ENCODE results near the gene DBNDD1.
"Not testable (repeated sequence)": the region's sequence is repeated elsewhere in the genome, so short reads cannot be mapped to it uniquely, and the experiment has no call there.

The DBNDD1 gene, protein sequence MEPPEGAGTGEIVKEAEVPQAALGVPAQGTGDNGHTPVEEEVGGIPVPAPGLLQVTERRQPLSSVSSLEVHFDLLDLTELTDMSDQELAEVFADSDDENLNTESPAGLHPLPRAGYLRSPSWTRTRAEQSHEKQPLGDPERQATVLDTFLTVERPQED

DNA sequence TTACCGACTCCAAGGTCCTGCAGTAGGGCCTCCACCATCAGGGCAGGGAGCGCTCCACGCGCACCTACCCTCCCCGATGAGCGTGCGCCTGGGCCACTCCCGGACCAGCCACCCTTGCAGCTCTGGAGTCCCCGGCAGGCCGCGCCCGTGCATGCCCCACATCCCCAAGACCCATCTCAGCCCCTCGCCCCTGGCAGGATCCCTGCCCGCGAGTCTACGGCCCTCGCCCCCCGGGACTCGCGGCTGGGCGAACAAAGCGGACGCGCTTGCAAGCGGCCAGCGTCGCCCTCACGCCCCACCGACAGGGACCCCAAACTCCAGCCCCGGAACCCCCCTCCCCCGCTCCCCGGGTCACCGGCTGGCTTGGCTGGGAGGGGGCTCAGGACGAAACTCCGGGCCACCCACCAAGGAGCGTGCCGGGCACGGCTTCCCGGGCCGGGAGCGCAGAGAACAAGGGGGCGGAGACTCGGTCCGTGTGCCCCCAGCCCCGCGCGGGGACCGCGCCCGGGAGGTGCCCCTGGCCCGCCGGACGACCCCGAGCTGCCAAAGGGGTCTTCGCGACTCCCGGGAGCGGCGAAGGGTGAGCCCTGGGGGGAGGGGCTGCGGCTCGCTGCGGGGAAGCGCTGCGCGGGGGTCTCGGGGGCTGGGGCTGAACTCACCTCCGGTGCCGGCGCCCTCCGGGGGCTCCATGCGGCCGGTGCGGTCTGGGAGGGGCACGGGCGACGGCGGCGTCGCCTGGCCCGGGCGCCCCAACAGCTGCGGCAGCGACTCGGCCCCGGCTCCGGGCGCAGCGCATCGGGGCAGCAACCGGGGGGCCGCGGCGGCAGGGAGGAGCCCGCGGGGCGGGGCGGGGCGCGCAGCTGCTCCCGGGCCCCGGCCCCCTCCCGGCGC, at the start of gene DBNDD1:
Gene DBNDD1, minus strand, starts transcription at position 805 of the 891 bp plus-strand sequence. Its CDS starts 115 bp downstream, at position 690.
- no peak for DNase-seq

DNA sequence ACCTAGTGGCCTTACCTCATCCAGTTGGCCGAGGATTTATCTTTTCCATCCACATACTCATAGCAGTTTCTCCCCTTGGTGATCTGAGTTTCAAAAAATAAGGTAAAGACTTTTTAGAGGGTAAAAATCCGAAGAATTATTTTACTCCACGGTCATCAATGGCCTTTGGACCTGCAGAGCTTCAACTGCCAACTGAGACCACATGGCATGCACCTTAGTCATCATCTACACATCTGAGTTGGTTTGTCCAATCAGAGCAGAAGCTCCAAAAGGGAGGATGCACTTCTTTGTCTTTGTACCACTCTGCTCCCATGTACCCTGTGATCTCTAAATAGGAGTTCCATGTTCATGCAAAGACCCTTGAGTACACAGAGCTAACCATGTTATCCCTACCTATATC, 42.2 kb upstream of the DBNDD1 start:
- DNase-seq: no peak

DNA sequence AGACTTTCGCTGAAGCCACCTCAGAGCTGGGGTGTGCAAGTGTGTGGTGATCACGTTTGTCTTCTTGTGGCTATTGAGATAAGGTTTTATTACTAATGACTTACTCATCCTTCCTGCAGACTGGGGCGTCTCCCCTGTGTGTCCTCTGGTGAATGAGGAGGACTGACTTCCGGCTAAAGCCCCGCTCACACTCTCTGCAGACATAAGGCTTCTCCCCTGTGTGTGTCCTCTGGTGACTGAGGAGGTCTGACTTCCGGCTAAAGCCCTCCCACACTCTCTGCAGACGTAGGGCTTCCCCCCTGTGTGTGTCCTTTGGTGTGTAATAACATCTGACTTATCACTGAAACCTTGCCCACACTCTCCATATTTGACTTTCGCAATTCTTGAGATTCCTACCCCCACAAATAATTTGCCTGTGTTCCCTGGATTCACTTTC, 38.5 kb upstream of the DBNDD1 start:
- no peak for DNase-seq

DNA sequence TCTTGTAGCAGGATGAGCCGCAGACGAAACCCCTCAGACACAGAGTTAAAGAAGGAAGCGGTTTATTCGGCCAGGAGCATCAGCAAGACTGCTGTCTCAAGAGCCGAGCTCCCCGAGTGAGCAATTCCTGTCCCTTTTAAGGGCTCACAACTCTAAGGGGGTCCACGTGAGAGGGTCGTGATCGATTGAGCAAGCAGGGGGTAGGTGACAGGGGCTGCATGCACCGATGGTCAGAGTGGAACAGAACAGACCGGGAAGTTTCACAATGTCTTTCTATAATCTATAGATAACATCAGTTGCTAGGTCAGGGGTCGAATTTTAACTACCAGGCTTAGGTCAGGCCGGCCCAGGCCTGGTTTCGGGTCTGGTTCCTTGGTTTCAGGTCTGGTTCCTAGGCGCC, 37.3 kb upstream of the DBNDD1 start:
- DNase-seq: not testable (repeated sequence)

DNA sequence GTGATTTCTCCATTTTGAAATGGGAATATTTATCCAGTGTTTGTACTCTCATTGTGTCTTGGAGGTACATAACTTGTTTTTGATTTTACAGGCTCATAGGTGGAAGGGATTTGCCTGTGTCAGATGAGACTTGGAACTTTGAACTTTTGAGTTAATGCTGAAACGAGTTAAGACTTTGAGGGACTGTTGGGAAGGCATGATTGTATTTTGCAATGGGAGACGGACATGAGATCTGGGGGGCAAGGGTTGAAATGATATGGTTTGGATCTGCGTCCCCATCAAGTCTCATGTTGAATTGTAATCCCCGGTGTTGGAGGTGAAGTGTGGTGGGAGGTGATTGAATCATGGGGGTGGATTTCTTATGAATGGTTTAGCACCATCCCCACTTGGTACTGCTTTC, 36.1 kb upstream of the DBNDD1 start:
- DNase-seq: no peak

DNA sequence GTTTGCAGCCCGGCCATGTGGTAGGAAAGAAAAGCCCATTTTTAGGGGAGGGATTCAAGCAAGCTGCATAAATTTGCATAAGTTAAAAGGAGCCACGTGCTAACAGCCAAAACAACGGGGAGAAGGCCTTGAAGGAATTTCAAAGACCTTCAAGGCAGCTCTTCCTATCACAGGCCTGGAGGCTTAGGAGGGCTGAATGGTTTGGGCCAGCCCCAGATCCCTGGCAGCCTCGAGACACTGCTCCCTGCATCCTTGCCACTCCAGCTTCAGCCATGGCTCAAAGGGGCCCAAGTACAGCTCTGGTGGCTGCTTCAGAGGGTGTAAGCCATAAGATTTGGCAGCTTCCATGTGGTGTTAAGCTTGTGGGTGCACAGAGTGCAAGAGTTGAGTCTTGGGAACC, 35.3 kb upstream of the DBNDD1 start:
- no peak for DNase-seq

DNA sequence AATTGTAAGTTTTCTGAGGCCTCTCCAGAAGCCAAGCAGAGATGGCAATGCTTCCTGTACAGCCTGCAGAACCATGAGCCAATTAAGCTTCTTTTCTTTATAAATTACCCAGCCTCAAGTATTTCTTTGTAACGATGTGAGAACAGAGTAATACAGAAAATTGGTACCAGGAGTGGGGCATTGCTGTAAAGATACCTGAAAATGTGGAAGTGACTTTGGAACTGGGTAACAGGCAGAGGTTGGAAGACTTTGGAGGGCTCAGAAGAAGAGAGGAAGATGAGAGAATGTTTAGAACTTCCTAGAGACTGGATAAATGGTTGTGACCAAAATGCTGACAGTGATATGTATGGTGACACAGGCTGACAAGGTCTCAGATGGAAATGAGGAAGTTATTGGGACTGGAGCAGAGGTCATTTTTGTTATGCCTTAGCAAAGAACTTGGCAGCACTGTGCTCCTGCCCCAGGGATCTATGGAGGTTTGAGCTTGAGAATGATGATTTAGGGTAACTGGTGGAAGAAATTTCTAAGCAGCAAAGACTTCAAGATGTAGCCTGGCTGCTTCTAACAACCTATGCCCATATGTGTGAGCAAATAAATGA, 34.7 kb upstream of the DBNDD1 start:
- no peak for DNase-seq

DNA sequence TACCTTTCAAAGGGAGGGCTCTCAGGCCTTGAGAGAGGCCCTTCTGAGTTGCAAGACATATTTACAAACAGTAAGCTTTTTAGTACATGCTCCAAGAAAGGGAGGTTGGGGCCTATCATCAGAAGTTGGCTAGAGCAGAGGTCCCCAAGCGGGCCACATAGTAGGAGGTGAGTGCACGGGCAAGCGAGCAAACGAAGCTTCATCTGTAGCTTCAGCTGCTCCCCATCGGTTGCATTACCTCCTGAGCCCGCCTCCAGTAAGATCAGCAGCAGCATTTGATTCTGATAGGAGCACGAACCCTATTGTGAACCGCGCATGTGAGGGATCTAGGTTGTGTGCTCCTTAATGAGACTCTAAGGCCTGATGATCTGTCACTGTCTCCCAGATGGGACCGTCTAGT, 31.7 kb upstream of the DBNDD1 start:
- no peak for DNase-seq

DNA sequence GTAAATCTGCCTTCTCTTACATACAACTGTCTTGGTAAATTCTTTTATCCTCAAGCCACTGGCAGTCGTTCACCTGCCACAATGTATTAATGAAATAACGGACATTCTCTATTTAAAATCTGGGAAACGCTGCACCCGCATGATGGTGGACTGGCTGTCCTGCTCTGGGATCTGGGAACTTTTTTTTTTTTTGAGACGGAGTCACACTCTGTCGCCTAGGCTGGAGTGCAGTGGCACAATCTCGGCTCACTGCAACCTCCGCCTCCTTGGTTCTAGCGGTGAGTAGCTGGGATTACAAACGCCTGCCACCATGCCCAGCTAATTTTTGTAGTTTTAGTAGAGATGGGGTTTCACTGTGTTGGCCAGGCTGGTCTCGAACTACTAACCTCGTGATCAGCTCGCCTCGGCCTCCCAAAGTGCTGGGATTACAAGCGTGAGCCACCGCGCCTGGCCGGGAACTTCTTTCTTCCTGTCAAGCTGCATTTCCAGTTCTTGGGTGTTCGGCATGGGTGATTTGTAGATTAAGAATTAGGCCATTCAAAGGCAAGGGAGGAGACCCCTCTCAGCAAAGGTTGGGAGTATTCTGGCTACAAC, 29.6 kb upstream of the DBNDD1 start:
- DNase-seq: no peak

DNA sequence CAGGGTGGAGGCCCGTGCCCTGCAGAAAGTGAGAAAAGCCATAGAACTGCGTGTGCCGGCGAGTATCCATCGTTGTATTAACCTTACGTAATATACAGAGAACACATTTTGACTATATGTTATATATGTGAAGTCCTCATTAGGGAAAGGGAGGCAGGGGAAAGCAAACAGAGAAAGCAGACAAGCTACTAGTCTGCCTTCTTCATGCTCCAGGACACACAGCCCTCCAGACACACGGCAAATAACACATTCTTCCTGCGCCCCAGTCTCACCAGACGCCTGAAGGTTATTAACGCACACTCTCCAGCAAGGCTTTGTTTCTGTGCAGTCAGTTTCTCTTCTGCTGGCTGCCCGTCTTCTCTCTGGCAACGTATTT, 29.1 kb upstream of the DBNDD1 start:
- DNase-seq: no peak

DNA sequence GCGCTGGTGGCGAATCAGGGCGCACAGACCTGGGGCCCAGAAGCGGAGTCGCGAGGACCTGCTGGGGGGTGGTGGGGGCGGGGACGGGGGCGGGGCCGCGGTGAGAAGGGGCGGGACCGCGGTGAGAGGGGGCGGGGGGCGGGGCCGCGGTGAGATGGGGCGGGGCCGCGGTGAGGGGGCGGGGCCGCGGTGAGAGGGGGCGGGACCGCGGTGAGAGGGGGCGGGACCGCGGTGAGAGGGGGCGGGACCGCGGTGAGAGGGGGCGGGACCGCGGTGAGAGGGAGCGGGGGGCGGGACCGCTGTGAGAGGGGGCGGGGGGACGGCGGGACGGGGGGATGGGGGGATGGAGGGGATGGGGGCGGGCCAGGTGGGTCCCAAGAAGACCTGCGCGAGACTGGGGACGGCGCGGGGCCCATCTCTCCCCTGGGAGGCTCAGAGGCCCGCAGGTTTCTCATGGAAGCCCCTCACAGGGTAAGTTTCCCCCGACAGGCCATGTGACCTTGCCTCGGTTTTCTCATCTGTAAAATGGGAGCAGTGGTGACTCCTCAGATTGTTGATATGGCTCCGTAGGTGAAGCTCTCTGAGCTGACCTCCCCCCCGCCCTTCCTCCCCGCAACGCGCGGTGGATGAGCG, 28.6 kb upstream of the DBNDD1 start:
- DNase-seq: no peak

DNA sequence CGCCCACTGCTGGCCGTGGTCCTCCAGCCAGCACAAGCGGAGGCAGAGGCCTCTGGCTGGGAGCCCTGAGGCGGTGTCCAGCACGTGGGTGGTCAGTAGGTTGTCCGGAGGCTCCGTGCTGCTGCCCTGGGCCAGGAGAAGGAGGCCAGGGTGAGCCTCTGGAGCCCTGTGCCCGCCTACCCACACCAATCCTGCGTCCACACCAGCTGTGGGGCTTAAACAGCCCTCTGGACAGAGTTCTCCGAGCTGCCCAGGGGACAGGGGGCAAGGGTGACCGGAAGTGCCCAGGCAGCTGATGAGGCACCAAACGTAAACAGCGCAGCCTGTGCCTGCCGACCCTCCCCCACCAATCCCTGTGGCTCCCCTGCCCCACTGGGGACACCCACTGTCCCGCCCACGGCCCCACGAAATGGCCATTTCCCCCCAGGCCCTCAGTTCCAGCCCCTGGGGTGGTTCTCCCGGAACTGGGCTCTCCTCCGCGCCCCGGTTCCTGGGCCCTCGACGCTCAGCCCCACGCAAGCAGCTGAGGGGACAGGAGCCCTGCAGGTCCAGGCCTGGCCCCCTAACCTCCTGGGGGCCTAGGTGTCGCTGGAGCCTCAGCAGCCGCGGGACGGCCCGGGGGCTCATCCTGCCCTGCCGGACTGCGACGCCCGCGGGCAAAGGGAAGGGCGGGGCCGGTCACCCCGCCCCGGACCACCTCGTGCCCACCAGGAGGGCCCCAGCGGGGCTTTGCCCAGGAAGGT, 27.9 kb upstream of the DBNDD1 start:
- DNase-seq: no peak

DNA sequence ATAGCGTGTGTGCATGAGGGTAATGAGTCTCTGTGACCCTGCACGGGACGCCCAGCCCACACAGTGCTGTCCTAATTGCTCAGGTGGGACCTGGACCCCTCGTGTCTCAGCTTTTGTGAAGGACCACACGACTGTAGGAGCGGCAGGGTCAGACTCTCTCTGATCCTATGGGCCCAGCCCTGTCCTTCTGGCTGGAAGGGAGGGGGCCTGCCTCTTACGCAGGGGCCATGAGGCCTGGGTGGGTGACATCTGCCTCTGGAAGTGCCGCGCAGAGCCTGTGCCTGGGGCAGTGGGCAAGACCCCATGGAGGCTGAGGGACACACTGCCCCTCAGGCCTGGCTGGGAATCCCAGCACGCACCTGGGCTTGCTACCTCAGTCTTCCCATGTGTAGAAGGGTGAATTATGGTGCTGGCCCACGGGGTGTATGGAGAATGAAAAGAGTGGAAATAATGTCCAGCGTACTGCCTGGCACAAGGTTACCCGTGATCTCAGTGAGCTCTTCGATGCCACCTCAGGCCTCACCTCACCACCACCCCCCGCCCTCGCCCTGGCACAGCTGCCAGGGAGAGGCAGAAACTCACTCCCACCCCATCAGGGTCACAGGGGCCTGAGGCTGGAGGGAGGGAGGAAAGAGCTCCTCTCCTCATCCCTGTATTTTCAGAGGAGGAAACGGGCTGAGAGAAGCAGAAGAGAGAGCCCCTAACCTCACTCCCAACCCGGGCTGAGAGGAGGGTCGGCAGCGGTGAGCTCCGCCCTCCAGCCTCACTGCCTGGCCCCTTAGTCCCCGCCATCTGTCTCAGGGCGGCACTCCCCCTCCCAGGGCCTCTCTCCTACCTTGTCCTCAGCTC, 27.1 kb upstream of the DBNDD1 start:
- DNase-seq: no peak

DNA sequence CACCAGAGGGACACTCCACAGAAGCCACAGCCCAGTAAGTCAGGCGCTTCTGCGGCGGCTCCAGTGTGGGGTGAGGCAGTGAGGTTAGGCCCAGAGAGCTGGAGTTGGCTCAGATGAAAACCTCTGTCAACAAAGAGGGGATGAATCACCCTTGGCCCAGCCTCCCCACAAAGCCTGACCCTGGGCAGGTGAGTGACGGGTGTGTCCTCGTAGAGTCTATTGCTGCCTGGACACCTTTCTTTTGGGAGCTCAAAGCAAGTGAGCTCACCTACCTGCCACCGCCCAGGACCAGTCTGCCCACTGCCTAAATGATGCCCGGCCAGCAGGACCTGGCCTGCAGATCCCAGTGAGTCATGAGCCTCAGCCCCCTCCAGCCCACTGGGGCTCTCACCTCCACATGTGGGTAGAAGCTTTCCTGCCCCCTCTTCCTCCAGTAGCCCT, 24.9 kb upstream of the DBNDD1 start:
- DNase-seq: no peak

DNA sequence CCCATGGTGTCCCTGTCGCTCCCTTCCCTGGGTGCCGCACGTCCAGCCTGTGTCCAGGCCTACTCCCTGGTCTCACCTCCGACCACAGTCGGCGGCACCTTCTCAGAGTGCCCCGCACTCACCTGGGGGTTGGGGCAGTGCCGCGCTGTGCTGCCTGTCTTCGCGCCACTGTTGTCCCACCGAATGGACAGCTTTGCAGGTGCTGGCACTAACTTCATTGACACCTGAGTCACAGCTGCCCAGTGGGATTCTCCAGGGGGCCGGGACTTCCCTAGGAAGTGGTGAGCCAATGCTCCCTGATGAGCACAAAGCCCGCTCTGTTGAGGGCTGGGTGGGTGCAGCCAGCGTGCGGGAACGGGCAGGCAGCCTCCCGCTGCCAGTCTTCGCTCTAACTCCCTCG, 24.3 kb upstream of the DBNDD1 start:
- no peak for DNase-seq

DNA sequence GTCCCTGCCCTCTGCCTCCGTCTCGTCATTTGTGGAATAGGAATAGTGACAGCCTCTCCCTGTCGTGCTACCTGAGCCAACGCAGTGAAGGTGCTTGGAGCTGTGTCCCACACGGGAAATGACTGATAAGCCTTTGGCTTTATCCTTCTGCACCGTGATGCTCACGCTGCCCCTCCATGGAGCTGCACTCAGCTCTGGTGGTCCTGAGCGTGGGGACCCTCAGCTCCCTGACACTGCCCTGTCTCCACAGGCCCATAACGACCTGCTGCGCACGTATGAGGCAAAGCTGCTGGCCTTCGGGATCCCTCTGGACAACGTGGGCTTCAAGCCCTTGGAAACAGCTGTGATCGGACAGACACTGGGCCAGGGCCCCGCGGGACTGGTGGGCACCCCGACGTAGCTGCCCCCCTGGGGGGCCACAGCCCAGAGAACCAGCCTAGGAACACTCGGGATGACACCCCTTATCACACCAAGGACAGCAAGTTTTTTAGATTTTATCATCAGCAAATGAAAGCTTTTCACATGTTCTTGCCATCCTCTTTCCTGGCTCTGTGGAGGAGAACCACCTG, 23.8 kb upstream of the DBNDD1 start:
- DNase-seq: no peak

DNA sequence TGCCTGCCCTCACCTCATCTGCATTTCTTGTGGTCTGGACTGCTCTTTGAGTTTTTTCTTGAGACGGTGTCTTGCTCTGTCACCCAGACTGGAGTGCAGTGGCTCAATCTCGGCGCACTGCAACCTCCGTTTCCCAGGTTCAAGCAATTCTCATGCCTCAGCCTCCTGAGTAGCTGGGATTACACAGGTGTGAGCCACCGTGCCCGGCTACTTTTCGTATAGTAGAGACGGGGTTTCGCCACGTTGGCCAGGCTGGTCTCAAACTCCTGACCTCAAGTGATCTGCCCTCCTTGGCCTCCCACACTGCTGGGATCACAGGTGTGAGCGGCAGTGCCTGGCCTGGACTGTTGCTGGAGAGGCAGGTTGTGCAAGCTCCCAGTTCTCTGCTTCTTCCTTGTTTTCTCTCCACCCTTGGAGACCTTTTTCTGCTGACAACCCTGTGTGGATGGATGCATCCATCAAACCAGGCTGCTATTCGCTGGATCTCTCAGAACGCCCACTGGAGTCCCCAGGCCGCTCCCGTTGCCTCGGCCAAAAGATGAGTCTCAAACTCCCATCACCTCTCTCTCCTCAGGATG, 22.7 kb upstream of the DBNDD1 start:
- no peak for DNase-seq

DNA sequence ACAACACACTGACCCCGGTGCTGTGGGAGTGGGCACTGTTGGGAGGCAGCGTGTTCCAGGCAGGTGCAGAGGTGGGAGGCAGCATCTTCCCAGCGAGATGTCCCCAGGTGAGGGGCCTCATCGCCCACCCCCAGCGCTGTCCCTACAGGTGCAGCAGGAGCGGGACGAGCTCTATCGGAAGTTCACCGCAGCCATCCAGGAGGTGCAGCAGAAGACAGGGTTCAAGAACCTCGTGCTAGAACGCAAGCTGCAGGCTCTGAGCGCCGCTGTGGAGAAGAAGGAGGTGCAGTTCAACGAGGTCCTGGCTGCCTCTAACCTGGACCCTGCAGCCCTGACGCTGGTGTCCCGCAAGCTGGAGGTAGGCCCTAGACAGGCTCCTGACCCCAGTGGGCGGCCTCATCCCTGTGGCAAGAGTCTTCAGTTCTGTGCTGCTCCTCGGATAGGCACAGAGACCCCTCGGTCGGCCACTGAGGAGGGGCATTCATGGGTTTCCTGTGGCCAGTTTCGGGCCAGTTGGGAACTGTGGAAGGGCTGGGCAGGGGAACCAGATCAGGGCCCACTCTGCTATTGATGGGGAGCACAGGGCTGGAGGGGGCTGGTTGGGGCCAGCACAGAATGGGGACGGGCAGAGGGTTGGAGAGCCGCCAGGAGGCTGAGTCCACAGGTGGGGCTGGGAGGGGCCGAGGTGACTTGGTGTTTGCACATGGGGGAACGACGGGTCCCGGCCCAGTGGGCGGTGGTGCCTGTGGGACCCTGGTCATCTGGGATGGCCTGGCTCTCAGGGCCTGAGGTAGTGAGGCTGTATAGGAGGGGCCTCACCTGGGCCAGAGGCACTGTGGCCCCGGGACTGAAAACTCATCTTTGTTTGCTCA, 21.1 kb upstream of the DBNDD1 start:
- DNase-seq: no peak

DNA sequence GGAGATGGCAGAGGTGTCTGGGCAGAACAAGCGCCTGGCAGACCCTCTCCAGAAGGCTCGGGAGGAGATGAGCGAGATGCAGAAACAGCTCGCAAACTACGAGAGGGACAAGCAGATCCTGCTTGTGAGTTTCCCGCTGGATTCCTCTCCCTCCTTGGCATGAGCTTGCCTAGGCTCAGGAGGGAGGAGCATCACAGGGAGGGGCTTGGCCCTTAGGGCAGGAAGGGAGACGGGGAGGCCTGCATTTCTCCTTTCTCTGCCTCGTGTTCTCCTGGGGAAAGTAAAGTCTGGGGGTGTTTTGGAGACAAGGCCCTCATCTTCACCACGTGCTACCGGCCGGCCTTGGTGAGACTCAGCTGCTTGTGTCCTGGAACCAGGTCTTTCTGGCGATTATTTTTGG, 18.0 kb upstream of the DBNDD1 start:
- DNase-seq: no peak

DNA sequence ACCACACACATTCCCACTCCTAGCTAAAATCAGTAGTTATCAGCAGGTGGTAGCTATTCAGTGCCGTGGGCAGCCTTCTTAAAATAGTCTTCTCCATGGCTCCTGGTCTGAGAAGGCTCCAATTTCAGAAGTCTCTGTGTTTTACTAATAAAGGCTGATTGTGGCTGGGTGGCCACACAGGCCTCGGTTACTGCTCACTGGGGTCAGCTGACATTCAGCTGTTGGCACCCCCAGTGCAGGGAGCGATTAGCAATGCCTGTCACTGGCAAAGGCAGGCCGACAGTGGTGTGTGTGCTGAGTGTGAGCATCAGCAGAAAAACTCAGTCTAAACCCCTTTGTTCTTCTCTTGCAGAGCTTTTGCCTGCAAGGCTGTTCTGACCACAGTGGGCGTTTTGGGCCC, 16.6 kb upstream of the DBNDD1 start:
- no peak for DNase-seq
